AML-193 (cell line): ENCODE measurements around the gene BEND7.
"Not testable (repeated sequence)": the region's sequence is repeated elsewhere in the genome, so short reads cannot be mapped to it uniquely, and the experiment has no call there.

Experiments
- DNase-seq, 2 experiments: peaks; one replicate each; lab custom pipeline; 2025; lab: John Stamatoyannopoulos, UW

BEND7 gene

GRCh38 chr10:13481690-13482089 lies 47.1 kb downstream of the BEND7 start:
- DNase-seq, result no peak

- no peak for DNase-seq
Measured at GRCh38 chr10:13475124-13475523, 53.7 kb downstream of the BEND7 start.

DNA sequence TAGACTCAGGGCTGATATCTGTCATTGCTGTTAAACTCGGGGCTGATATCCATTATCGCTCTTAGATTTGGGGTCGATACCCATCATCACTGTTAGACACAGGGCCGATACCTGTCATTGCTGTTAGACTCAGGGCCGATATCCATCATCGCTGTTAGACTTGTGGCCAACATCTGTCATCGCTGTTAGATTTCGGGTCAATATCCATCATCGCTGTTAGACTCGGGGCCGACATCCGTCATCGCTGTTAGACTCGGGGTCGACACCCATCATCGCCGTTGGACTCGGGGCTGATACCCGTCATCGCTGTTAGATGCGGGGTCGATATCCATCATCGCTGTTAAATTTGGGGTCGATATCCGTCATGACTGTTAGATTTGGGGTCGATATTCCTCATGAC lies 54.8 kb downstream of the BEND7 start:
- no peak for DNase-seq

GRCh38 chr10:13472359-13472758 lies 56.5 kb downstream of the BEND7 start:
- DNase-seq, result no peak

- DNase-seq, result peak in 1 of 2 experiments; percentile 3
Measured at GRCh38 chr10:13470270-13470669, 58.5 kb downstream of the BEND7 start.

GRCh38 chr10:13462551-13462950 lies 66.3 kb downstream of the BEND7 start:
- DNase-seq, result no peak

GRCh38 chr10:13458687-13459012 lies 70.2 kb downstream of the BEND7 start:
- DNase-seq, result no peak

DNA sequence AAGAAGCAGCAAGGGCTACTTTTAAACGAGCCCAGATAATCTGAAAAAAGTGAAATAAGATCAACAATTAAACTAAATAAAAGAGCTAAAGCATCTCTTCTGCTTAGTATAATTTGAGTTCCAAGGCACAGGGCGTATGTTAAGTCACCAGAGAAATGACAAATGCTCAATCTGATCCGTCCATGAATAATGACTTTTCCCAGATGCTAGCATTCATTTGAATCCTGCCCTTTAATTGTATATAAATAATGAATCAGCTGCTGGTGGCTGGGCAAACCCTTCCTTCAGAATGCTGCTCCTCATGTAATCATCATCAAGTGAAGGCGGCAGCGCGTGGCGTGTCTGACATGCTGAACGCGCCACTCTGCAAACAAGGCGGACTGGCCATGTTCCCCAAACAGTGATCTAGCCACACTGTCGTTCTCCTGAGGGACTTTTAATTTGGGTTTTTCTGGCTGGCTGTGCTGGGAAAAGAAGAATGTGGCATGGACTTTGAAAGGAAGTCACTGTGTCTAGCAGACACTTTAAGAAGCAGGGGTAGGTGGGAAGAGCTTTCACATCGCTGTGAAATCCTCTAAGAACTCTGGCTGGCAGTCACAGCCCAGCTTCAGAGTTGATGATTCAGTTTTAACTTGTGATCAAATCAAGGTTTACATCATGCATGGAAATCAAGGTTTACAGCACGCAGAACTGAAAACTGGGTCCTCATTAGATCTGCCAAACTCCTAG lies 70.7 kb downstream of the BEND7 start:
- DNase-seq, result no peak

DNA sequence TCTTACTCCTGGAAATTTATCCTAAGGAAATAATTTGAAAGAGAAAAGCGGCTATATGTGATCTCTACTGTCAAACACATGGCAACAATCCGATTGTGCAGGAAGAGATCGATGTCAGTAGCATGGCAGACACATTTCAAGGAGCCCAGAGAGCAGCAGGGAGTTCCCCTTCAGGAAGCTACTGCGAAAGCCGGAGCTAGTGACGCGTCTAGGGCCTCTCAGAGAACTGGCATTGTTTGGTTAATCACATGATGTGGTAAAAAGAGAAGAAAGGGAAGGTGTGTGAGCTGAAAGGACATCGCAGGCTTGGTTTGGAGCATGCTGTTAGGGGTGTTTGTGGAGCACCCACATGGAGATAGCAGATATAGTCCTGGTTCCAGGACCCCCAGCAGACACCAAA lies 74.9 kb downstream of the BEND7 start:
- no peak for DNase-seq

DNA sequence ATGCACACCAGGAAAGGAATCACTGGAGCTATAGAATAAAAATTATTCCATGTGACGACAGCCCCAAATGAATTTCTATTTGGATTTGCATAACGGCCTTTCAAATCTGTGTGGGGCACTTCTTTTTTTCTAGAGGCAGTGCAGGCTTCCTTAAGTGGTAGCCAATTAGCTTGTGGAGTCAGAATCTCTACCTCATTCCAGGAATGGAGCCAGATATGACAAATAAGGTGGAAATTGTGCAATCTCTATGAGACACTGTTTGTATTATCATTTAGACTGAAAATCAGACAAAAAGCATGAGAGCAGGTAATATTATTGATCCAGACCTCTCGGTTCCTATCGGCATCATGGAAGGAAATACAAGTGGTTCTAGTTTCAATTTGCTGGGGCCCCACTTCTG lies 78.7 kb downstream of the BEND7 start:
- no peak for DNase-seq

DNA sequence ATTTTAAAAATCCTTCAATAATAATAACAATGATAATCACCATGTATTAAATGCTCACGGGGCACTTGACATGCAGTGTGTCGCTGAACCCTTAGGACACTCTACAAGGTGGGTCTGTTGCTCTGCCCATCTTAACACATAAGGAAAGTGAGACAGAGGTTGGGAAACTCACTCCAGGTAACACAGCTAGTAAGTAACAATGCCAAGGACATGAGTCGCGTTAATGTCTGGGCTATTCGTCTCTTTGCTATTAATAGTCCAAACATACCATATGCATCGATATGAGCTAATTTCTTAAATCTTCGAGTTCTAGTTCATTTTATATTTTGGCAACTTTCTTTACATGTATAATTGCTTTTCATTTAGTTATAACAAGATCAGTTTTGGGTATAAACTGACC lies 79.5 kb downstream of the BEND7 start:
- DNase-seq, result no peak

GRCh38 chr10:13448216-13448615 lies 80.6 kb downstream of the BEND7 start:
- DNase-seq, result no peak

DNA sequence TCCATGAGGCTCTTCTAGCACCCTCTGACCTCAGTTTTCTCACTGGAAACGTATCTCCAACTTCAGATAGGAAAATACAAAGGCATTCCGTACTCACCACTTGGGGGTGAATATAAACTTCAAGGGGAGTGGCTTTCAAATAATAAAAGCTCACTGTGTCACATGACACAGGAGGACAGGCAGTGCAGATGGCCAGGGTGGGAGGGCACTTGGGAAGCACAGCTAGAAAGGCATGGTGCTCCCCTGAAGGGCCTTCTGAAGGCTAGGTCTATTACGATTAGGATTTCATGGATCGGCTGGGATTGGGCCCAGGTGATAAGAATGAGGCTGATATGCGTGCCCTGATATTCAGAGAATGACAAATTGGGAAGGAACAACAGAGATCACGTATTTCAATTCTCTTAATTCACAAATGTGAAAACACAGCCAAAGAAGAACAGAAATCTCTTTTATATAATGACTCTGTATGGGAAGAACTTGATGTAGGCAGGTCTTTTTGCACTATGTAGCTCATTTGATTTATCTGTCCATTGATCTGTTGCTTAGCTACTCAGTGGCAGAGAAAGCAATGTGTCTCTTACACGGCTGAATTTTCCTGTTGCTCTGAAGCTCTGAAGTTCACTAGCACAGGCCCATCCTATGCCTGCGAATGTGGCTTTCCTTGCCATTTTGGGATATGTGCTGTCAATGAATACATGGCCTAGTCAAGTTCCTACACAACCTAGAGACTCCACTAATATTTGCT lies 83.0 kb downstream of the BEND7 start:
- no peak for DNase-seq

DNA sequence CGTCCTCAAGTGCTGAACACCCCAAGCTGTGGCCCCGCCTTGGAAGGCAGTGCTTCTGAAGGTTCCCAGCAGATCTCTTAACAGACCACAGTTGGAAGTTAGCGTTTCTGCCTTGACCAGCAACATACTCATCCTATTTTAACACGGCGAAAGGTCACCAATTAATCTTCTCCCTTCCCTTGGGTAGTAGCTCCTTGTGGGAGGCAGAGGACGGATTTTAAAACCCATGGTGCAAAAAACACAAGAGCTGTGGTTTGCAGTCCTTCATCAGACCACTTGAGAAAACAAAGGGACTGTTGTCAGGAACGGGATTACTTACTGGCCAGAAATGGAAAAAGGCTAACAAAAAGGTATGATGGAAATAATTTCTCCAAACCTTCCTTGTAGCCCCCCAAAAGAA lies 87.3 kb downstream of the BEND7 start:
- DNase-seq, result no peak

GRCh38 chr10:13440185-13441061 lies 88.4 kb downstream of the BEND7 start:
- DNase-seq, result peak; percentile 23 to 33

DNA sequence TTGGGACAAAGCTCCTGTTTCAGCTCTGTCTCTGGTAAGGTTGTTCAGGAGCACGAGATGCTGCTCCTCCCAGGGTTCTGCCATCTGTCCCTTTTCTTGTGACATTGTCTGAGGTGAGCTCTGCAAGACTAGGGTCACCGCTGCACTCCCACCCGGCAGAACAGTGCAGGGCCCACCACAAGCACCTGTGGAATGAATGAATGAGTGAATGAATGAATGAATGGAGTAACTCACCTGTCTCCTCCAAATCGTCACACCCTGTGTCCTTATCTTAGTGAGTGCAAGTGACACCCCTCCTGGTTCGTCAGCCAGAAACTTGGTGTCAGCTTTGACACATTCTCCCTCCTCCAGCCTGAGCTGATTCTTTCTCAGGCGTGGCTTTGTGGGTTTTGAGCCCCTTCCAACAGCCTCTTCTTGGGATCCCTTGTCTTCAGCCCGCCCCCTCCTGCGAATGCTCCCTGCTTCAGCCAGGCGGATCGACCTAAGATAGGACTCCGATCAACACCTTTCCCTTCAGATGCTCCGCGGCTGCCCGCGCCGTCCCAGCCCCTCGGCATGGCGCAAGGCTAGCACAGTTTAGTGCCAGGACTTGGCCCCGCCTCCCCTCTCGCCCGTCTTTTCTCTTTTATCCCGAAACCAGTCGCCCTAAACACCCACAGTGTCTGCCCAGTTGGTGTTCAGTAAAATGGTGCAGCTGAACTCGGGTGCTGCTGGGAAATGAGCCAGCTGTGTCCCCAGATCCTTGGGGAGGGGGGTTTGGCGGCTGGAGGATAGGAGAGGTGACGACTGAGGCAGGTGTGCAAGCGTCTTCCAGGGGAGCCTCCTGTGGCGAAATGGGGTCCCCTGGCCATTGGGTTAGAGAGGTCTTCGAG lies 89.3 kb downstream of the BEND7 start:
- DNase-seq, result no peak

DNA sequence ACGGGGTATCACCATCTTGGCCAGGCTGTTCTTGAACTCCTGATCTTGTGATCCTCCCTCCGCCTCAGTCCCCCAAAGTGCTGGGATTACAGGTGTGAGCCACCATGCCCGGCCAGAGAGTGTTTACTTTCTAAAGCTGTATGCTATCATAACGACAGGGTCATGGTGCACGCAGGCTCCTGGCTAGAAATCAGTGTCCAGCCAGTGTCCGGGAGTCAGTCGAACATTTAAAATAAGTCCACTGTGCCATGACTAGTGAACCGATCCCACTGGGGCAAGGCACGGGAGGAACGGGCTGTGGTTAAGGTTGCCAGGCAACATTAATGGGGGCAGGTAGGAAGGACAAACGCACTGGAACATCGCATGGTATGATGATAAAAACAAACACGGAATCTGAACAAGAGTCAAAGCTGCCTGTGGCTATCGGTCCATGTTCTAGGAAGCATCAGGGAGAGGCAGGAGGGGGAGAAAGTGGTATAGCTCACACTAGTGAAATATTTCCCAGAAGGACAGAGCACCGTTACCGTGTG lies 91.7 kb downstream of the BEND7 start:
- DNase-seq, result no peak

DNA sequence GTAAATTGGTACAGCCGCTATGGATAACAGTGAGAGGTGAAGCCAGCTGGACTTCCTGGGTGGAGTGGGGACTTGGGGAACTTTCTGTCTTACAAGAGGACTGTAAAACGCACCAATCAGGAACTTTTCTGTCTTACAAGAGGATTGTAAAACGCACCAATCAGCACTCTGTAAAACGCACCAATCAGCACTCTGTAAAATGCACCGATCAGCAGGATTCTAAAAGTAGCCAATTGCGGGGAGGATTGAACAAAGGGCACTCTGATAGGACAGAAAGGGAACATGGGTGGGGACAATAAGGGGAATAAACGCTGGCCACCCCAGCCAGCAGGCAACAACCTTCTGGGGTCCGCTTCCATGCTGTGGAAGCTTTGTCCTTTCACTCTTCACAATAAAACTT lies 100.9 kb downstream of the BEND7 start:
- not testable (repeated sequence) for DNase-seq

DNA sequence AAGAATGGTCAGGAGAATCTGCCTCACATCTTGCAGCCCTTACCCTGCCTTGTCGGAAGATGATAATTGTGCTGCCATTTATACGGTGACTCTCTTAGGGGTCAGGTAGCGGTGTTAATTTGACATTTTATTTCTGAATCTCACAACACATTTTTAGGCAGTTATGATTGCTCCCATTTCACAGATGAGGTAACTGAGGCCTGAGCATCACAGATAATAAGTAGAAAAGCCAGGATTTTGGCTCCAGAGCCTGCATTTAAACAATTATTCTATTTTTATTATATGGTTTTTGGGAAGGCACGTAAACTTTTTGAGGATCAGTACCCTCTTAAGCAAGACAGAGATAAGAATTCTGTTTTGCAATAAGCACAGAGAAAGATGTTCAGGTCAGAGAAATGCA lies 103.4 kb downstream of the BEND7 start:
- DNase-seq, result no peak

- DNase-seq, result no peak
Measured at GRCh38 chr10:13422800-13423199, 106.0 kb downstream of the BEND7 start.

DNA sequence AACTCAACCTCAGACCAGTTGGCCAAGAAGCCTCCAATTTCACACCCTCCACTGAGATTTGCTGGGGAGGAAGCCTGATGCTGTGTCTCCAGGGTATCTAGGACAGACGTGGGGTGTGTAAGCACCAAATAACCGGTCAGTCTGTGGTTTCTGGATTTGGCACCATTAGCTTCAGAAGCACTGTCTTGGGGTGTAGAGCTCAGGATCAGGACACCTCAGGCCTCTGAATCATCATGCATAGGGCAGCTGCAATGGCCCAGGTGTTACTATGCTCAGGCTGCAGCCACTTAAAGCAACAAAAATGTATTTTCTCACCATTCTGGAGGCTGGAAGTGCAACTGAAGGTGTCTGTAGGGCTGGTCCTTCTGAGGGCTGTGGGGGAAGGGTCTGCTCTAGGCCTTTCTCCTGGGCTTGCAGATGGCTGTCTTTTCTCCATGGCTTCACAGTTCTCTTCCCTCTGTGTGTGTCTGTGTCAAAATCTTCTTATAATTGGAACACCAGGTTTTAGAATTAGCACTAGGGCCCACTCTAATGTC lies 107.4 kb downstream of the BEND7 start:
- no peak for DNase-seq
